HepG2 (cell line): ENCODE data around the gene USP43.

ENCODE experiments used
- NFATC3 ChIP-seq: sonication (generic); formaldehyde crosslinking; IDR thresholded peaks from 2 replicates; pipeline ENCODE4 v1.5.1; 2020; ENCODE audit warnings: mild to moderate bottlenecking, missing genetic modification reagents
- POLR2AphosphoS5 ChIP-seq: IDR thresholded peaks from 2 replicates; pipeline ENCODE4 v1.6.1; 2012; ENCODE audit warnings: low read depth, low read length
- PRDM4 ChIP-seq: sonication (generic); formaldehyde crosslinking; IDR thresholded peaks from 2 replicates; pipeline ENCODE4 v1.9.0; 2021; ENCODE audit warnings: missing genetic modification reagents, borderline replicate concordance
- RAD51 ChIP-seq: fragments of 450-650 bp; IDR thresholded peaks from 2 replicates; pipeline ENCODE4 v1.6.1; 2016; ENCODE audit warnings: borderline replicate concordance
- REST ChIP-seq, 2 experiments: IDR thresholded peaks; 2 replicates each; pipeline ENCODE4 v1.6.1; 2011 to 2012; ENCODE audit warnings: low read length in 2 of 2, borderline replicate concordance in 1 of 2, low read depth in 1 of 2, mild to moderate bottlenecking in 1 of 2, moderate library complexity in 1 of 2
- SOX5 ChIP-seq: IDR thresholded peaks from 2 replicates; pipeline ENCODE4 v1.6.1; 2016; ENCODE audit warnings: borderline replicate concordance
- ZC3H4 ChIP-seq: sonication (generic); formaldehyde crosslinking; IDR thresholded peaks from 2 replicates; pipeline ENCODE4 v1.4.0; 2020; ENCODE audit warnings: missing genetic modification reagents, borderline replicate concordance
- ZNF136 ChIP-seq: sonication (generic); formaldehyde crosslinking; IDR thresholded peaks from 2 replicates; pipeline ENCODE4 v1.8.1; 2022; ENCODE audit warnings: low read depth, mild to moderate bottlenecking, moderate library complexity, missing genetic modification reagents
- TF ChIP-seq, protein P1 (sequence below): IDR thresholded peaks from 2 replicates; pipeline ENCODE4 v1.6.1; 2012; ENCODE audit warnings: low read depth, low read length, improper control_type of control experiment

DNA sequence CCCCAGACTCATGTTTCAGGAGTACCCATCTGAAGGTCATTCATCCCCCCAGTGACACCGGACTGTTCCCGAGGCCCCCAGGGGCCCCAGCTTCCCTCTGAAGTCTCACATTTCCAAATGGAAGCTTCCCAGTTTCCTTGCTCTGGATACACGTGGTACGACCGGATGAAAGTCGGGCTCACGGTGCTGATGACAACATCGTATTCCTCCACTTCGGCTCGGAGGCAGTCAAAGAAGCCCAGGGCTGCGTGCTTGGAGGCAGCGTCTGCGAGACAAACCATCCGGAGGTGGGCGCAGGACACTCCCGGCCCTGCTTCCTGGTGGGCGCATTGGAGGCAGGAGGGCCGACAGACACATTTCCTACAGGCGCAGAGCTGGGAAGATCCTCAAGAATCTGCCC lies 127.3 kb downstream of the USP43 start:
- no peak for TF ChIP-seq REST (IDR thresholded peaks at IDR 0.05; ENCODE audit: borderline replicate concordance in 1 of 2, low read depth in 1 of 2, low read length in 2 of 2)
- no peak for TF ChIP-seq POLR2AphosphoS5
- no peak for TF ChIP-seq ZC3H4 (CRISPR knock-in tag)
- no peak for TF ChIP-seq PRDM4 (CRISPR knock-in tag)
- no peak for TF ChIP-seq ZNF136 (CRISPR knock-in tag)
- no peak for TF ChIP-seq RAD51
- no peak for TF ChIP-seq SOX5 (CRISPR knock-in tag)
- TF ChIP-seq NFATC3 (CRISPR knock-in tag), result no peak
- TF ChIP-seq, protein P1, sequence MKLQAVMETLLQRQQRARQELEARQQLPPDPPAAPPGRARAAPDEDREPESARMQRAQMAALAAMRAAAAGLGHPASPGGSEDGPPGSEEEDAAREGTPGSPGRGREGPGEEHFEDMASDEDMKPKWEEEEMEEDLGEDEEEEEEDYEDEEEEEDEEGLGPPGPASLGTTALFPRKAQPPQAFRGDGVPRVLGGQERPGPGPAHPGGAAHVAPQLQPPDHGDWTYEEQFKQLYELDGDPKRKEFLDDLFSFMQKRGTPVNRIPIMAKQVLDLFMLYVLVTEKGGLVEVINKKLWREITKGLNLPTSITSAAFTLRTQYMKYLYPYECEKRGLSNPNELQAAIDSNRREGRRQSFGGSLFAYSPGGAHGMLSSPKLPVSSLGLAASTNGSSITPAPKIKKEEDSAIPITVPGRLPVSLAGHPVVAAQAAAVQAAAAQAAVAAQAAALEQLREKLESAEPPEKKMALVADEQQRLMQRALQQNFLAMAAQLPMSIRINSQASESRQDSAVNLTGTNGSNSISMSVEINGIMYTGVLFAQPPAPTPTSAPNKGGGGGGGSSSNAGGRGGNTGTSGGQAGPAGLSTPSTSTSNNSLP, result no peak
